ACC112 (cell line): ENCODE data around the gene WDSUB1.

Experiments
- H2AFZ ChIP-seq: fragments of 200-600 bp; sonication (generic); one replicate; pipeline ENCODE4 v1.6.0; 2017; ENCODE audit warnings: antibody characterized with exemption, low read length; ENCODE audit not compliant: unreplicated experiment
- H3K27ac ChIP-seq: fragments of 200-600 bp; sonication (generic); 2 replicates; pipeline ENCODE4 v1.5.1; 2014; ENCODE audit warnings: low read depth, mild to moderate bottlenecking, antibody characterized with exemption, low read length, moderate library complexity
- H3K27me3 ChIP-seq: fragments of 200-600 bp; sonication (generic); 2 replicates; pipeline ENCODE4 v1.6.1; 2014; ENCODE audit warnings: mild to moderate bottlenecking, antibody characterized with exemption, low read length, moderate library complexity, mixed read lengths; ENCODE audit not compliant: insufficient read depth
- H3K36me3 ChIP-seq: fragments of 200-600 bp; sonication (generic); 2 replicates; pipeline ENCODE4 v1.6.1; 2016; ENCODE audit warnings: mild to moderate bottlenecking, antibody characterized with exemption, low read length, moderate library complexity, mixed read lengths; ENCODE audit not compliant: insufficient read depth
- H3K4me1 ChIP-seq: fragments of 200-600 bp; sonication (generic); one replicate; pipeline ENCODE4 v1.6.1; 2016; ENCODE audit warnings: low read length, mixed read lengths; ENCODE audit not compliant: insufficient read depth, unreplicated experiment, control insufficient read depth
- H3K4me3 ChIP-seq: fragments of 200-600 bp; sonication (generic); 2 replicates; pipeline ENCODE4 v1.5.1; 2014; ENCODE audit warnings: mild to moderate bottlenecking, low read depth, low read length
- H3K79me2 ChIP-seq: fragments of 200-600 bp; sonication (generic); one replicate; pipeline ENCODE4 v1.6.0; 2016; ENCODE audit warnings: low read length; ENCODE audit not compliant: control insufficient read depth, unreplicated experiment, insufficient read depth

WDSUB1 gene

GRCh38 chr2:159225025-159226016 lies 61.2 kb downstream of the WDSUB1 start:
- Histone ChIP-seq H3K36me3 (peaks cover 3% of the 10 kb centered on the region; the same call in 1 of the 2 replicates), H3K27me3 (no peaks in the 10 kb centered on the region), H2AFZ (no peak overlapping the region), H3K79me2 (no peaks in the 10 kb centered on the region), H3K4me1 (no peaks in the 10 kb centered on the region), H3K4me3 (no peak overlapping the region), H3K27ac (no peak overlapping the region)

- no peaks in the 10 kb centered on the region for H3K4me1 ChIP-seq
- no peaks in the 10 kb centered on the region for H3K79me2 ChIP-seq
- H3K27me3 ChIP-seq, result no peaks in the 10 kb centered on the region
- no peak overlapping the region for H3K27ac ChIP-seq
- no peak overlapping the region for H3K4me3 ChIP-seq
- H2AFZ ChIP-seq, result no peak overlapping the region
- peaks cover 8% of the 10 kb centered on the region; the same call in 1 of the 2 replicates for H3K36me3 ChIP-seq
These were observed 62.3 kb downstream of the WDSUB1 start for GRCh38 chr2:159224061-159224813.

DNA sequence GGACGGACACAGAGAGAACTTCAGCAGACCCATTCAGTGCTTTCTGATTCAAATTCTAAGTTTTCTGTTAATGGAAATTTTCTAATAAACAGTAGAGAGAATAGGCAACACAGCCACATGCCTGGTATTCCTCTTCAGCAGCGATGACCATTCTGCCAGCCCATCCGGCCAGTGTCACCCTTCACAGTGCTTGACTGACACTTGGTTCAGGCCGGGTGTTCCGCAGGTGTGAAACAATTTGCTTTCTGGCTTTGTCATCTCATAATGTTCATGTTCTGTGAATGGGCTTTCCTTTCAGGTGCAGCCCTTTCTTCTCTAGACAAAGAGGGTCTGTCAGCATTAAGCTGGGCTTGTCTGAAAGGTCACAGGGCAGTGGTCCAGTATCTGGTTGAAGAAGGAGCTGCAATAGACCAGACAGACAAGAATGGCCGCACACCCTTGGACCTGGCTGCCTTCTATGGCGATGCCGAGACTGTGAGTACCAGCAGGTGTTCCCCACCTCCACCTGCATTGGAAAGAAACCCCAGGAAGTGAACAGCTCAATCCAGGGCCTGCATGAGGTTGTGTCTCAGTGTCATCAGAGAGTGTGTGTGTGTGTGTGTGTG lies 67.0 kb downstream of the WDSUB1 start:
- Histone ChIP-seq H3K79me2 (no peaks in the 10 kb centered on the region), H2AFZ (no peak overlapping the region), H3K27ac (no peak overlapping the region), H3K4me3 (no peak overlapping the region), H3K27me3 (no peaks in the 10 kb centered on the region), H3K4me1 (no peaks in the 10 kb centered on the region), H3K36me3 (peaks cover 8% of the 10 kb centered on the region; the same call in 1 of the 2 replicates)

GRCh38 chr2:159218389-159218788 lies 68.1 kb downstream of the WDSUB1 start:
- Histone ChIP-seq H3K27ac (no peak overlapping the region), H2AFZ (no peak overlapping the region), H3K36me3 (peaks cover 8% of the 10 kb centered on the region; the same call in 1 of the 2 replicates), H3K4me1 (no peaks in the 10 kb centered on the region), H3K79me2 (no peaks in the 10 kb centered on the region), H3K4me3 (no peak overlapping the region), H3K27me3 (no peaks in the 10 kb centered on the region)

DNA sequence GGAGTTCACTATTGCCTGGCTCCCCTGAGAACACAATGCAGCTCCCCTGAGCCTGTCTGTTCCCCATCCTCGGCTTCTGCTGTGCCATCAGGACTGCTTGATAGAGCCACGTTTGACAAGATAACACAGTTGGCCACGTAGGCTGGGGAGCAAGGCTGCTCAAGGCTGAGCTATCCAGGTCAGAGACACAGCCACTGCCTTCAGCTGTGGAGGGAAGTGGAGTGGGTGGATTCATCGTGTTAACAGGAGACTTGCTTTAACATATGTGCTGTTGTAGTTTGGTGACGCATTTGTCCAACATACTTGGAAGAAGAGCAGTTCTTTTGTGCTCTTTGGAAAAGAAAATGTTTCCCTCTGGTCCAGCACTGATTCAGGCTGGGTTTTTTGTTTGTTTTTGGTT lies 68.8 kb downstream of the WDSUB1 start:
- H3K4me1 ChIP-seq, result no peaks in the 10 kb centered on the region
- H3K79me2 ChIP-seq, result no peaks in the 10 kb centered on the region
- H3K4me3 ChIP-seq, result no peak overlapping the region
- H3K36me3 ChIP-seq, result peaks cover 8% of the 10 kb centered on the region; the same call in 1 of the 2 replicates
- no peaks in the 10 kb centered on the region for H3K27me3 ChIP-seq
- H2AFZ ChIP-seq, result no peak overlapping the region
- no peak overlapping the region for H3K27ac ChIP-seq

DNA sequence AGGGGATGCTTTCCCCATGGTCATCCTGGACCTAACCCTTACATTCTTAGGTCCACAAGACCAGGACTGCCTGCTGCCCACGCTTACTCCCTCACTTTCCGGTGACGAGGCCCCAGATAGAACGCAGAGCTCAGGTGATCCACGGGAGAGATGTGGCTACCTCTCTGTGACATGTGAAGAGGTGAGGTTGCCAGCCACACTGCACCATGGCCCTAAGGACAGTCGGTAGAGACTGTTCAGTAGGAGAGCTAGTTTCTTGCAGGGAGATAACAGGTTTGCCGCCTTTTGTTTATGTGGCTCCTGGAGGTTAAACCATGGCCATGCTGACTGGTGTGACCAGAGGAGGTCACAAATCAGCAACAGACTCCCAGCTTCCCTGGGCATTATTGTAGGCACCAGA lies 71.4 kb downstream of the WDSUB1 start:
- no peak overlapping the region for H2AFZ ChIP-seq
- 0 out of 2 replicates have a peak, but pooled peaks cover 5% of the 10 kb centered on the region for H3K36me3 ChIP-seq
- no peak overlapping the region for H3K27ac ChIP-seq
- no peaks in the 10 kb centered on the region for H3K27me3 ChIP-seq
- H3K79me2 ChIP-seq, result no peaks in the 10 kb centered on the region
- no peak overlapping the region for H3K4me3 ChIP-seq
- no peaks in the 10 kb centered on the region for H3K4me1 ChIP-seq

- no peak overlapping the region for H3K27ac ChIP-seq
- H3K36me3 ChIP-seq, result 0 out of 2 replicates have a peak, but pooled peaks cover under 1% of the 10 kb centered on the region
- H3K4me1 ChIP-seq, result no peaks in the 10 kb centered on the region
- H3K79me2 ChIP-seq, result no peaks in the 10 kb centered on the region
- H2AFZ ChIP-seq, result no peak overlapping the region
- H3K27me3 ChIP-seq, result no peaks in the 10 kb centered on the region
- H3K4me3 ChIP-seq, result no peak overlapping the region
These were observed 72.1 kb downstream of the WDSUB1 start for GRCh38 chr2:159214325-159214865.

- Histone ChIP-seq H3K27me3 (no peaks in the 10 kb centered on the region), H2AFZ (no peak overlapping the region)
These were observed 73.2 kb downstream of the WDSUB1 start for GRCh38 chr2:159213296-159213695.

GRCh38 chr2:159211447-159212396 lies 74.8 kb downstream of the WDSUB1 start:
- Histone ChIP-seq H3K4me1 (no peaks in the 10 kb centered on the region), H3K4me3 (no peak overlapping the region), H2AFZ (no peak overlapping the region), H3K79me2 (no peaks in the 10 kb centered on the region), H3K27ac (no peak overlapping the region), H3K27me3 (no peaks in the 10 kb centered on the region), H3K36me3 (no peaks in the 10 kb centered on the region)

More at GRCh38 chr2:159213296-159213695, 73.2 kb downstream of the WDSUB1 start:
- Histone ChIP-seq H3K4me3 (no peak overlapping the region), H3K36me3 (no peaks in the 10 kb centered on the region), H3K27ac (no peak overlapping the region), H3K79me2 (no peaks in the 10 kb centered on the region), H3K4me1 (no peaks in the 10 kb centered on the region)
